Suprapubic skin (tissue), 4 donors: ENCODE results near the gene LSM4. TPM values are rescaled to one million over a fixed set of nuclear protein-coding genes. Genes with fewer than 3 reads are reported as not detected.
A peak's percentile ranks its signal among the peaks of the same experiment; 100 is the strongest.

Source experiments
- DNase-seq, 2 donors: peaks; one replicate each; pipeline ENCODE4 v3.0.0-alpha.2; 2019; ENCODE audit warnings: low spot score in 2 of 2
- H3K27ac ChIP-seq: fragments of 200-600 bp; sonication (generic); one replicate; pipeline ENCODE4 v1.5.1; 2019
- H3K27me3 ChIP-seq: fragments of 200-600 bp; sonication (generic); one replicate; pipeline ENCODE4 v1.5.1; 2019
- H3K36me3 ChIP-seq: fragments of 200-600 bp; sonication (generic); one replicate; pipeline ENCODE4 v1.5.1; 2019
- H3K4me1 ChIP-seq: fragments of 200-600 bp; sonication (generic); one replicate; pipeline ENCODE4 v1.5.1; 2019
- H3K4me3 ChIP-seq: fragments of 200-600 bp; sonication (generic); one replicate; pipeline ENCODE4 v1.5.1; 2019; ENCODE audit warnings: mild to moderate bottlenecking
- H3K9me3 ChIP-seq: fragments of 200-600 bp; sonication (generic); one replicate; pipeline ENCODE4 v1.5.1; 2019
- CTCF ChIP-seq, 2 donors: fragments of 200-600 bp in 1 of 2; fragments of 450-650 bp in 1 of 2; sonication (generic) in 1 of 2; IDR thresholded peaks; one replicate each; pipeline ENCODE4 v1.5.1; 2016 to 2019; ENCODE audit warnings: antibody characterized with exemption in 2 of 2, mild to moderate bottlenecking in 1 of 2, moderate library complexity in 1 of 2
- EP300 ChIP-seq: sonication (generic); formaldehyde crosslinking; IDR thresholded peaks from one replicate; pipeline ENCODE4 v1.6.1; 2017; ENCODE audit warnings: antibody characterized with exemption
- POLR2A ChIP-seq, 2 donors: fragments of 450-650 bp; IDR thresholded peaks; one replicate each; pipeline ENCODE4 v1.6.1; 2017; ENCODE audit warnings: antibody characterized with exemption in 2 of 2, mild to moderate bottlenecking in 2 of 2, moderate library complexity in 2 of 2
- POLR2AphosphoS5 ChIP-seq, 3 donors: sonication (generic); formaldehyde crosslinking; IDR thresholded peaks; one replicate each; pipeline ENCODE4 v1.6.1; 2017; ENCODE audit warnings: antibody characterized with exemption in 3 of 3
- WGBS: methylation state at CpG from one replicate; pipeline ENCODE4 v1.1.5; 2018; 5-methylcytosine and 5-hydroxymethylcytosine counted together
- total RNA-seq, 4 donors: library from RNA; depleted of rRNA; stranded (reverse); fragments of >200 nt; gene quantifications; one replicate each; pipeline ENCODE4 v1.1.0, GENCODE V29; 2016

LSM4 gene
- total RNA-seq, 4 donors from 2014 or later = 53.1 to 115 (median 103) TPM

- DNase-seq = peak; percentile 93 to 95
- WGBS = 6% methylated on average over 31 of the region's 31 CpGs
- TF ChIP-seq EP300 = no peak
- TF ChIP-seq POLR2A (IDR thresholded peaks at IDR 0.05) = peak in 1 of 2 donors; percentile 67
- Histone ChIP-seq H3K27ac (peak overlapping the region; percentile 91), H3K36me3 (no peaks in the 10 kb centered on the region), H3K4me1 (peaks cover 45% of the 10 kb centered on the region), H3K27me3 (no peaks in the 10 kb centered on the region), H3K4me3 (peak overlapping the region; percentile 72), H3K9me3 (no peaks in the 10 kb centered on the region)
Measured at GRCh38 chr19:18292810-18293641, 29.9 kb downstream of the LSM4 start.

GRCh38 chr19:18292462-18292809 is 30.4 kb downstream of the LSM4 start:
- Histone ChIP-seq H3K36me3 (no peaks in the 10 kb centered on the region), H3K4me1 (peaks cover 51% of the 10 kb centered on the region), H3K27ac (peak overlapping the region; percentile 91), H3K9me3 (no peaks in the 10 kb centered on the region), H3K4me3 (peak overlapping the region; percentile 72), H3K27me3 (no peaks in the 10 kb centered on the region)
- under 1% methylated on average over 16 of the region's 20 CpGs for WGBS
- TF ChIP-seq POLR2A (IDR thresholded peaks at IDR 0.05) (no peak), POLR2AphosphoS5 (IDR thresholded peaks at IDR 0.05) (no peak), CTCF (IDR thresholded peaks at IDR 0.05) (no peak), EP300 (no peak)
- DNase-seq = no peak

GRCh38 chr19:18291590-18292461 is 31.1 kb downstream of the LSM4 start:
- Histone ChIP-seq H3K4me1 (peaks cover 52% of the 10 kb centered on the region), H3K27me3 (no peaks in the 10 kb centered on the region), H3K27ac (peak overlapping the region; percentile 91), H3K36me3 (no peaks in the 10 kb centered on the region), H3K9me3 (no peaks in the 10 kb centered on the region), H3K4me3 (peak overlapping the region; percentile 72)
- peak; percentile 90 to 92 for DNase-seq
- TF ChIP-seq CTCF (IDR thresholded peaks at IDR 0.05) (no peak), POLR2A (IDR thresholded peaks at IDR 0.05) (peak in 1 of 2 donors; percentile 43), EP300 (no peak), POLR2AphosphoS5 (IDR thresholded peaks at IDR 0.05) (no peak)
- 3% methylated on average over 21 of the region's 75 CpGs for WGBS

- WGBS = 47% methylated on average over 19 of the region's 21 CpGs
- TF ChIP-seq POLR2A (IDR thresholded peaks at IDR 0.05) (no peak), POLR2AphosphoS5 (IDR thresholded peaks at IDR 0.05) (no peak), CTCF (IDR thresholded peaks at IDR 0.05) (no peak), EP300 (no peak)
- no peaks in the 10 kb centered on the region for H3K9me3 ChIP-seq
- H3K27ac ChIP-seq = peak overlapping the region; percentile 91
- peak overlapping the region; percentile 72 for H3K4me3 ChIP-seq
- H3K27me3 ChIP-seq = no peaks in the 10 kb centered on the region
- peak in 1 of 2 donors; percentile 79 for DNase-seq
- H3K36me3 ChIP-seq = no peaks in the 10 kb centered on the region
- H3K4me1 ChIP-seq = peaks cover 55% of the 10 kb centered on the region
Measured at GRCh38 chr19:18291019-18291524, 31.8 kb downstream of the LSM4 start.

GRCh38 chr19:18290302-18291018 is 32.4 kb downstream of the LSM4 start:
- H3K27me3 ChIP-seq = no peaks in the 10 kb centered on the region
- H3K9me3 ChIP-seq = no peaks in the 10 kb centered on the region
- WGBS = 36% methylated on average over 14 of the region's 14 CpGs
- TF ChIP-seq POLR2AphosphoS5 (IDR thresholded peaks at IDR 0.05) = no peak
- TF ChIP-seq CTCF (IDR thresholded peaks at IDR 0.05) = no peak
- TF ChIP-seq POLR2A (IDR thresholded peaks at IDR 0.05) = no peak
- no peak for TF ChIP-seq EP300
- H3K4me1 ChIP-seq = peaks cover 57% of the 10 kb centered on the region
- H3K27ac ChIP-seq = peak overlapping the region; percentile 91
- no peaks in the 10 kb centered on the region for H3K36me3 ChIP-seq
- DNase-seq = peak in 1 of 2 donors; percentile 73
- H3K4me3 ChIP-seq = no peak overlapping the region
